HUDEP-2 (cell line): ENCODE data around the gene SEC24D.
"Not testable (repeated sequence)": the region's sequence is repeated elsewhere in the genome, so short reads cannot be mapped to it uniquely, and the experiment has no call there.

ENCODE experiments used
- DNase-seq, 76 experiments: peaks; one replicate each; lab custom pipeline; 2025; ENCODE audit not compliant: unreplicated experiment in 76 of 76; lab: John Stamatoyannopoulos, UW

SEC24D gene, protein sequence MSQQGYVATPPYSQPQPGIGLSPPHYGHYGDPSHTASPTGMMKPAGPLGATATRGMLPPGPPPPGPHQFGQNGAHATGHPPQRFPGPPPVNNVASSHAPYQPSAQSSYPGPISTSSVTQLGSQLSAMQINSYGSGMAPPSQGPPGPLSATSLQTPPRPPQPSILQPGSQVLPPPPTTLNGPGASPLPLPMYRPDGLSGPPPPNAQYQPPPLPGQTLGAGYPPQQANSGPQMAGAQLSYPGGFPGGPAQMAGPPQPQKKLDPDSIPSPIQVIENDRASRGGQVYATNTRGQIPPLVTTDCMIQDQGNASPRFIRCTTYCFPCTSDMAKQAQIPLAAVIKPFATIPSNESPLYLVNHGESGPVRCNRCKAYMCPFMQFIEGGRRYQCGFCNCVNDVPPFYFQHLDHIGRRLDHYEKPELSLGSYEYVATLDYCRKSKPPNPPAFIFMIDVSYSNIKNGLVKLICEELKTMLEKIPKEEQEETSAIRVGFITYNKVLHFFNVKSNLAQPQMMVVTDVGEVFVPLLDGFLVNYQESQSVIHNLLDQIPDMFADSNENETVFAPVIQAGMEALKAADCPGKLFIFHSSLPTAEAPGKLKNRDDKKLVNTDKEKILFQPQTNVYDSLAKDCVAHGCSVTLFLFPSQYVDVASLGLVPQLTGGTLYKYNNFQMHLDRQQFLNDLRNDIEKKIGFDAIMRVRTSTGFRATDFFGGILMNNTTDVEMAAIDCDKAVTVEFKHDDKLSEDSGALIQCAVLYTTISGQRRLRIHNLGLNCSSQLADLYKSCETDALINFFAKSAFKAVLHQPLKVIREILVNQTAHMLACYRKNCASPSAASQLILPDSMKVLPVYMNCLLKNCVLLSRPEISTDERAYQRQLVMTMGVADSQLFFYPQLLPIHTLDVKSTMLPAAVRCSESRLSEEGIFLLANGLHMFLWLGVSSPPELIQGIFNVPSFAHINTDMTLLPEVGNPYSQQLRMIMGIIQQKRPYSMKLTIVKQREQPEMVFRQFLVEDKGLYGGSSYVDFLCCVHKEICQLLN

GRCh38 chr4:118835571-118836300 is at the start of gene SEC24D:
SEC24D (minus strand) TSS chr4:118836126; CDS start chr4:118833696, 2,430 bp downstream.
- DNase-seq, result peak in 71 of 76 experiments; percentile 8 to 87 (median 67)

GRCh38 chr4:118884716-118885115 is 48.8 kb upstream of the SEC24D start:
- DNase-seq, result no peak

GRCh38 chr4:118883861-118884260 is 47.9 kb upstream of the SEC24D start:
- no peak for DNase-seq

GRCh38 chr4:118881512-118882146 is 45.7 kb upstream of the SEC24D start:
- DNase-seq, result no peak

GRCh38 chr4:118879409-118879808 is 43.5 kb upstream of the SEC24D start:
- DNase-seq, result no peak

- not testable (repeated sequence) for DNase-seq
Observed at GRCh38 chr4:118878507-118878906, 42.6 kb upstream of the SEC24D start.

DNA sequence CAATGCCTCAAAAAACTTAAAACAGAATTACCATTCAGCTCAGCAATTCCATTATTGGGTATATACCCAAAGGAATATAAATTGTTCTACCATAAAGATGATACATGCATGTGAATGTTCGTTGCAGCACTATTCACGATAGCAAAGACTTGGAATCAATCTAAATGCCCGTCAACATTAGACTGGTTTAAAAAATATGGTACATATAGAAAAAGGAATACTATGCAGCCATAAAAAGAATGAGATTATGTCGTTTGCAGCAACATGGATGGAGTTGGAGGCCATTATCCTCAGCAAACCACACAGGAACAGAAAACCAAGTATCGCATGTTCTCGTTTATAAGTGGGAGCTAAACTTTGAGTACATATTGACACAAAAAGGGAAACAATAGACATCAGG is 41.9 kb upstream of the SEC24D start:
- DNase-seq, result no peak

GRCh38 chr4:118872181-118872580 is 36.3 kb upstream of the SEC24D start:
- DNase-seq, result no peak

GRCh38 chr4:118869808-118870342 is 33.9 kb upstream of the SEC24D start:
- DNase-seq, result no peak

GRCh38 chr4:118867311-118868067 is 31.6 kb upstream of the SEC24D start:
- no peak for DNase-seq

GRCh38 chr4:118866442-118866841 is 30.5 kb upstream of the SEC24D start:
- no peak for DNase-seq

DNA sequence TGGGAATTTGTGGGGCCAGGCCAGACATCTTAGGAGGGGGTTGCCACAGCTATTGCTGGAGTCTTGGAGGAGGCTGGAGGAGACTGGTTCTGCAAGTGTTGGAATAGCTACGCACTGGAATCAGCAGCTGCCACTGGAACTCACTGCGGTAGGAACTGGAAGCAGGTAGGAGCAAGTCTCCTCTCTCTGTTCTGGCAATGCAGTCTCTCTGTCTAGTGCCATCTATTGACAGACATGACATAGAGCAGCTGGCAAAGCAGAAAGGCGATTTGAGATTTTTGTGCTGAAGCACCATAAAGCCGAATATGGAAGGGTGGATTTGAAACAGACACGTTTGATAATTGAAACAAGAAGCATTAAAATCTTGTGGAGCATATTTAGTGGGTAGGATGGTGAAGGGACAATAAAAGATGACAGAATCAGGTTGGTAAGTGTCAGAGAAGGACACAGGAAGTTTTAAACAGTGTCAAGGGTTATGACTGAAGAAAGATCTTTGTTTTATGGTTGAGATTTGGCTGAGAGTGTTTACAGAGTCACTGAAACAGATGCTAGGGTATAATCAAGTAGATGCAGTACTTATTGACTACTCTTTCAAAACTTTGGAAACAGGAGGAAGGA is 29.3 kb upstream of the SEC24D start:
- DNase-seq, result peak in 18 of 76 experiments; percentile 1 to 28 (median 8)

- no peak for DNase-seq
Observed at GRCh38 chr4:118858779-118859178, 22.9 kb upstream of the SEC24D start.

DNA sequence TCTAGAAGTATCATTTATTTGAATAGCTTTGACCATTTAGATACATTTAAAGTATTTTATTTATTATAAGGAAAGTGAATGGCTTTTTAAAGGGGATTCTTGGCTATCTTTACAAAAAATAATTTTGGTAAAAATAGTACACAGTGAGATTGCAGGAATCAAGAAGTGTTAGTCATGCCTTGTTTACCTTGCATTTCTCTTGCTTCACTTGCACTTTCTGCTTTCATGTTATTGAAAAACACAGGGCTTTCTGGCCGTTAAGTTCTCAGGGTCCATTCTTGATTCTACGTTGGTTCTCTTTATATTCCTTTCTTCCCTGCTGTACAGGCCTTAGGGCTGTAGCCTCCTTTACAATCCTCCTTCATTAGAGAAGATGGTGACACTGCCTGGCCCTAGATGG is 21.8 kb upstream of the SEC24D start:
- no peak for DNase-seq

GRCh38 chr4:118850488-118851173 is 14.7 kb upstream of the SEC24D start:
- DNase-seq, result no peak

DNA sequence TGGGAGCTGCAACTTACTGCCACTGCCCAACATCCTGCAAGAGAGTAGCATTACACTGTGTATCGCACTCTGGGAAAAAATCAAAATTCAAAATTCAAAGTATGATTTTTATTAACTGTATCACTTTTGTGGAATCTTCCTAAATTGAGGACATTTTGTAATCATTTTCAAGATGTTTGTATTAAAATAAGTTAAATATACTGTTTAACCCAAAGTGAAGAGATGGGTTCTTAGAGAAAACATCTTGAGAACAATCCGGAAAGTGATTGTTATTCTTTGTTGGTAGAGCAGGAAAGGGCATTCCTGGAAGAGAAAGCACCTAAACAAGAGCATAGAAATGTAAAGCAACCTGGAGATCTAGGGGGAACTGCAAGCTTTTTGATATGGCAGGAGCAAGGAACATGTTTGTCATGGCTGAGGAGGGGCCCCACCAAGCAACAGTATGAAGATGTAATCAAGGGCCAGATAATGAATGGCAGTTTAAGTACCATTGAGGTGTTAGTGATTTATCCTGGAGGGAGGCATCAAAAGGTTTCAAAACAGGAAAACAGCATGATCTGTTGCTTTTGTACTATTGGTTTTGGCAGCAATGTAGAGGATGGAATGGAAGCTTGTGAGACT is 14.1 kb upstream of the SEC24D start:
- no peak for DNase-seq

GRCh38 chr4:118848901-118849300 is 13.0 kb upstream of the SEC24D start:
- DNase-seq, result no peak

DNA sequence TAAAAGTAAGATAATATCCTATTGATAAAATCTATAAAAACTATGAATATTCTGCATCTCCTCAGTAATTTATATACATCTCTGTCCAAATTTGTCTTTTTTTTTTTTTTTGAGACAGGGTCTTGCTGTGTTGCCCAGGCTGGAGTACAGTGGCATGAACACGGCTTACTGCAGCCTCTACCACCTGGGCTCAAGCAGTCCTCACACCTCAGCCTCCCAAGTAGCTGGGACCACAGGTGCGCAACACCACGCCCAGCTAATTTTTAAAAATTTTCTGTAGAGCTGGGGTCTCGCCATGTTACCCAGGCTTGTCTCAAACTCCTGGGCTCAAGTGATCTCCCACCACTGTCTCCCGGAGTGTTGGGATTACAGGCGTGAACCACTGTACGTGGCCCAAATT is 12.3 kb upstream of the SEC24D start:
- no peak for DNase-seq
